ENCODE measurements around the gene CYRIA.

CYRIA gene

GRCh38 chr2:16666449-16666801 is 791 bp upstream of the CYRIA start:
- no peak for DNase-seq

- no peak for DNase-seq
Observed at GRCh38 chr2:16664809-16665747, 556 bp downstream of the CYRIA start.

GRCh38 chr2:16664052-16664731 is 1.4 kb downstream of the CYRIA start:
- no peak for DNase-seq

DNA sequence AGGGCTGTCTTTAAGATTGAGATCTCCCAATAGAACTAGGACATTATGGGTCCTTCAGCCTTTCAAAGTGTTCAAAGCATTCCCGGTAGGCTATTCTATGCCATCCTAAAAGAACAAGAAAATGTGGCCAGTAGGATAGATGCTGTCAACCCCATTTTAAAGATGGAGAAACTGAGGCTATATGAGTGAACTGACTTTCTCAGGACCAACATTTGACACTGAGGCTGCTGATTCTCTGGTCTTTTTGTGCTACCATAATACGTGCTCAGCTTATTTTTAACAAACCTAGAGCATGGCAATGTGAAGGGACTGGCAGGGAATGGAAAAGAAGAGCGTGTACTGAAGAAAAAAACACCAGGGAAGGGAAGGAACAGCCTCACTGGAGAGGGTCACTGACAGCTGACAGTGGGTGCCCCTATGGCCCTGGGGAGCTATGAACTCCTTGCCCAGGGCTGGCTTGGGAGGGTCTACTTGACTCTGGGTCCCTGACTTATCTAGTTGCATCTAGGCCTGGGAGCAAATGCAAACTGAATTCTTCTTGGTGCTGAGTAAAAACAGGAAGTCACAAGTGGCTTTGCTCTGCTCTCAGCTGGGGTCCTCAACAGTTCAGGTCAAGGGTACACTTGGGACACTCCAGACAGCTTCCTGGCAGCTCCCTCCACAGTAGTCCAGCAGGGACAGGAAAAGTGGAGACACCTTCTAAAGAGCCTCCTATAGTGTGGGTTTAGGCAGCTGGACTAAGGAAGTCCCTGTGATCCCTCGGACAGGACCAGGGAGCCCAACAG is 2.3 kb downstream of the CYRIA start:
- no peak for DNase-seq

DNA sequence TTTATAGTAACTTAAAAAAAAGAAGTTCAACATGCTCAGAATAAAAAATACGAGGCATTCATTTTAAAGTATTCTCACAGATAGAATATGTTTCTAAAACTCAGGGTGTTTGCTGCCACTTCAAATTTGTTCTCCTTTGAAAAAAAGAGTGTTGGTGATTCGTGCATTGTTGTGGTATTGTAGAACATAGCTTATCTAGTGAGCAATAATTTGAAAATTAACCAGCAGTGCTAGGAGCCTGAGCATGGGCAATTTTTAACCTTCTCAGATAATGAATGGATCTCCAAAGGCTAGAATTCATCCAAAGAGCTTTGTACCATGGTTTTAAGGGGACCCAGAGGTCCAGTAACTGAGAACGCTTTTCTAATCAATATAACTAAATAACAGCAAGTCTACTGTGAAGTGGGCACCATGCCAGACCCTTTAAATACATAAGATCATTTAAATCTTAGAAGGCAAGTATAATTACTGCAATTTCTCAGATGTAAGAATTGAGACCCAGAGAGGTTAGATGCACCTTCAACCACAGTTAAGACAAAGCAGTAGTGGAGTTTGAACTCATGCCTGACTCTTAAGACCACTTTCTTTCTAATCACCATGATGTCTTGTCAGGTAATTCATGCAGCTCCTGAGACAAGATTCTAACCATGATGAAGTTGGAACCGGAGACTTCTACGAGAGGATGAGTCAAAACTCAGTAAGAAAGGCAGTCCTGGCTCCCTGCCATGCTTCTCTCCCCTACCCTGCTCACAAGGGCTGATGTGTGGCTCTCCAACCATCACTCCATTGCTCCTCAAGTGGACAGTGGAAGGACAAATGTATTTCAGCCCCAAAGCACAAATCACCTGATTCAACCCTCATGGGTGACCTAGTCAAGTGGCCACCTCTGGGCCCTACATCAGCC is 3.4 kb downstream of the CYRIA start:
- DNase-seq: no peak

DNA sequence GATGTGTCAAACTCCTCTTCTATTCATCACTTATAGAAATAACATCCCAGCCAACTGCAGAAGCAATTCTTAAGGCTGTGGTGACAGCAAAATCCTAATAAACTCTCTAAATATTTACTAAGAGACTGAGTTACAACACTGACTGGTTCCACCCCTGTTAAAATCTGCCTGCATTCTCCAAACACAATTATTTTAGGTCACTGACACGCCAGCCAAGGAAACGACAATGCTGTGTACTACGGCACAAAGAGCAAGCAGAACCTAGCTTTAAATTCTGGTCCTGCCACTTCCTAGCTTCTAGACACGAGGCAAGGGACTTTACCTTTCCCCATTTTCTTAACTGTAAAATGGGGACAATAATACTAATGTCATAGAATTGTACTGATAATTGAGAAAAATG is 4.1 kb downstream of the CYRIA start:
- DNase-seq: no peak

DNA sequence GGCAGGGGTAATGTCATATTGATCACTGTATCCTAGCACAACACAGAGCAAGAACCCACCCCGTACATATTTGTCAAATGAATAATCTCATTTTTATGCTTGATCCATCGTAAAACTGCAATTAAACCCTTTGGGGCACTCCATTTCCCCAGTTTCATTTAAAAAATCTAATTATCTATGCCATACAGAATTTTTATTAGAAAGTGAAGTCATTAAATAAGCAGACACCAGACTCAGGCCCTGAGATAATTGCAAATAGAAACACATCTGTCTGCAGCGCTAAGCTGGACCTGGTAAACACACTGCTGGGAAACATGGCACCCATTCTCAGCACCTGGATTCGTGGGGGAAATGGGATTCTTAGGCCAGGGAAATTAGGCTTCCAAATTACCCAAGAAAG is 5.1 kb downstream of the CYRIA start:
- DNase-seq: no peak

GRCh38 chr2:16660114-16660513 is 5.5 kb downstream of the CYRIA start:
- no peak for DNase-seq

DNA sequence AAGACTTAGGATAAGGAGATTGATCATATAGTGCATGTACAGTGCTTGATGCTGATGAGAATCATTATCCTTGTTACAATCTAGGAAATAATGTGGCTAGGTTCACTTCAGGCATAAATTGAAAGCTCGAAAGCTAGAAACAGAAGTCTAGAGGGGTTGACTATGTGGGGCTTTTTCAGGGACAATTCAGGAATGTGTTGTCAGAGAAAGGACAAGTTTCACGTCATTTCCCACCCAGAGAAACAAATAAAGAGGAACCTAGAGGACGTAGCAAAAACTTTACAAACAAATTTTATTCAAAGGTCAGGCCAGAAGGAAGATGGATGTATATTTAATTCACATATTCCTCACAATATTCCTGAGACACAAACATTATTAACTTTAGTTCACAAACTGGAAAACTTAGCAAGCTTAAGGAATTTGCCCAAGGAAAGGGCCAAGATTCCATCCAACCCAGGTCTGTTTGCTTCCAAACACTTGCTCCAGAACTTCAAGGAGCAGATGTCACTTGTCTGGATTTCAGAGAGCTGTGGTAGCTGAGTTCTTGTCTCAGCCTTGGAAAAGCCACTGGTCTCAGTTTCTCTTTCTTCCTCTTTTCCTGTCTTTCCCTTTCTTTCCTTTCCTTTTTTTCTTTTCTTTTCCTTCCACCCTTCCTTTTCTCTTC is 7.4 kb downstream of the CYRIA start:
- no peak for DNase-seq

DNA sequence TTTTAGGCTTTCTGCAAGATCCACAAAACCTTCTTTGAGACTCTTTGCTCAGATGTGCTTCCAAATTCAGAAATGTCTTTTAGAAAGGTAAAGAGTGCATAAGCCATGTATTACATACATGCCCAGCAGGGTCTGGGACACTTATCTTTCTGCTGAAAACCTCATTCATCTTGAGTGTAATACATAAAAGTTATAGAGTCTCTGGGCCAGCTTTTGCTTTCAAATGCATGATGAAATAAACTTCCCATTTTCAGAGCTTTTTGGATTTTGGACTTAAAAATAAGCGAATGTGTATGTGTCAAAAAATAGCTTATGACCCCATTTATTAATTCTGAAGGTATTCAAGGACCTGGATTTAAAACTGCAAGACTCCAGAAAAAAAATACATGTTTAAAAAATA is 8.0 kb downstream of the CYRIA start:
- no peak for DNase-seq

GRCh38 chr2:16656784-16657391 is 8.7 kb downstream of the CYRIA start:
- no peak for DNase-seq

- DNase-seq: no peak
Observed at GRCh38 chr2:16655905-16656642, 9.6 kb downstream of the CYRIA start.

DNA sequence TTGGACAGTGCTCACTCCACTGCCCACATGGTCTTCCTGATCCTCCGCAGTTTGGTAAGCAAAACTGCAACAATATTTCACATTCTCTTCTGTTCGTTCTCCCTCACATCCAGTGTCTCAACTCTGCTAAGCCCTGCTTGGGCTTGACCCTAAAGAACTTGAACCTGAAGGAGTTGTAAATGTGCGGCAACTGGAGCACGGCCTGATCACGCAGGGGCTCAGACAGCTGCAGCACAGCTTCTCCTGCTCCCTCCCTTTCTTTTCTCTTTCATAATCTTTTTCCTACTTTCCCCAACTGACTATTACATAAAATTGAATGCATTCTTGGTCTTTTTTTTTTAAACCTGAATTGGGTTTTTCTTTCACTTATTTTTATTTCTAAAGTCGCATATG is 10.2 kb downstream of the CYRIA start:
- DNase-seq: no peak

DNA sequence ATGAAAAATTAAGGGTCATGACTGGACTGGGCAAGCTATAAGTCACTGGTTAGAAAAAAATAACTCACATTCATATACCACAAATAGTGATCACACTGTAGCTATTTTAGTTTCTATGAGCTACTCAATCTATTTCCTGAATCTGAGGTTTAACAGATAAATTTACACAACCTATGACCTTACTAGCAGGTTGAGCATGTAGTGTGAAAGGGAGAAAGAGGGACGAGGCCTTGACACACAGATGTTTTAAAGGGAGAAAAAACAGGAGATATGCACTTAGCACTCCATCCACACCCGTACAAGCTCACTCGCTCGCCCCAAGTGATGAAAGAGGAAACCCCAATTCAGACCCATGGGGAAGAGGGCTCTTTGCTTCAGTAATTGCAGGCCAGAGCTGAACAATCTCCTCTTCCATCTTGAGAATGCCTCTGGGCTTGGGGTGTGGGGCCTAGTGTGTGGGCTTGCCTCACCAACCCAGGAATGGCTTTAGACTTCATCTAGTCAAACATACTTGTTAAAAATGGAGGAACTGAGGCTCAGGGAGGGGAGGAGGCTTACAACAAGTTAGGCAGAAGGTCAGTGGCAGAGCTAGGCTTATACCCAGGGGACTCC is 10.7 kb downstream of the CYRIA start:
- no peak for DNase-seq

GRCh38 chr2:16653799-16654198 is 11.8 kb downstream of the CYRIA start:
- DNase-seq: no peak

- DNase-seq: no peak
Observed at GRCh38 chr2:16653083-16653375, 12.6 kb downstream of the CYRIA start.

GRCh38 chr2:16652296-16653082 is 13.1 kb downstream of the CYRIA start:
- no peak for DNase-seq

DNA sequence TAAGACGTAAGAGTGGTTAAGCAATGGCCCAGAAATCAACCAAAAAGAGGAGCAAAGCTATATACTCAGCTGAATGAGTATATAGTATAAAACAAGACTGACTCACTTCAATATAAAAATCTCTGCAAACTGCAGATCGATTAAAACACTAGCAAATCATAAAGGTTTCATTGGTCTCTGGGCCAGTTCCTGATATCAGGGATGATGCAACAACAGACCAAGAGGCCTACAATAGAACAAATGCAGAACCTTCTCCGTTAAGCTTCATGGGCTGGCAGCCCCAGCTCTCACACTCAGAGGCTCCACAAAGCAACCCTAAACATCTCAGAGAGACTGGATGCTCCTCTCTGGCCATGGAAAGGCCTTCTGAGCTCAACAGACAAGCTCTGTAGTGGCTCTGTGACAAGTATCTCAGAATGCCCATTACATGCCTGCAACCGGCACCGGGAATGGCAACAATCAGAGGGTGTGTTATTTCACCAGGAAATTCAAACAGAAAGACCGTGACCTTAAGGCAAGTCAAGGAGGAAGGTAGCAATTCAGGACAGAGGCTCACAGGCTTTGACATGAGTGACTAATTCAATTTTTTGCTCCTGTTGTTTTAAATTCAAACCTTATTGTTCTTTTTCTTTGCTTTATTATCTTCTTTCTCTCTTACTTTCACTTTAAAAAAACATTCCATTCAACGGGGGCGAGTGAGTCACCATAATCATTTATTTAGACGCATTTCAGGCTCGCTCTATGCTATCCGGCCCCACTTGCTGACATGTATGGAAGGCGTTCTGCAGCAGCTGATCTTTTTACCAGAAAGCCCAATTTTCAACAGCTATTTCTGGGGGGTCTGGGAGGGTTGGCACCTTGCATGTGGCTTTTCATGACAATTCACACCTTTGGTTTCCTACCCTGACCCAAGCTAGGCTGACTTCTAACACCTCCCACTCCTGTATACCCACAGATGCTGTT is 15.1 kb downstream of the CYRIA start:
- no peak for DNase-seq
